ENCODE measurements around the gene INPP5A.

Gene INPP5A

GRCh38 chr10:132546567-132547420 is 9.2 kb downstream of the INPP5A start:
- TF ChIP-seq EP300 (IDR thresholded peaks at IDR 0.05; ENCODE audit: borderline replicate concordance) (peak; percentile 72), NFIC (IDR thresholded peaks at IDR 0.05) (peak; percentile 98), RAD21 (IDR thresholded peaks at IDR 0.05; ENCODE audit: low read depth) (peak; percentile 29; the same call in 1 of the 2 replicates), FOXM1 (IDR thresholded peaks at IDR 0.05; ENCODE audit: borderline replicate concordance, low read depth) (no peak; the same call in 1 of the 2 replicates), CEBPB (IDR thresholded peaks at IDR 0.05) (no peak), USF1 (IDR thresholded peaks at IDR 0.05) (0 out of 2 replicates have a peak, but pooled peaks have one; percentile 46), CREB1 (IDR thresholded peaks at IDR 0.05; ENCODE audit: low read depth) (no peak), EGR1 (IDR thresholded peaks at IDR 0.05) (no peak), MAX (IDR thresholded peaks at IDR 0.05) (peak; percentile 90), TEAD4 (IDR thresholded peaks at IDR 0.05) (peak; percentile 59), REST (IDR thresholded peaks at IDR 0.05; ENCODE audit: low read depth) (no peak), TAF1 (IDR thresholded peaks at IDR 0.05; ENCODE audit: low read depth) (no peak), TCF12 (IDR thresholded peaks at IDR 0.05; ENCODE audit: low read depth) (peak; percentile 82), ZBTB7A (IDR thresholded peaks at IDR 0.05; ENCODE audit: low read depth) (peak; percentile 65; the same call in 1 of the 2 replicates)

GRCh38 chr10:132547421-132547861 is 9.9 kb downstream of the INPP5A start:
- TF ChIP-seq ZBTB7A (IDR thresholded peaks at IDR 0.05; ENCODE audit: low read depth) (no peak), REST (IDR thresholded peaks at IDR 0.05; ENCODE audit: low read depth) (no peak), FOXM1 (IDR thresholded peaks at IDR 0.05; ENCODE audit: borderline replicate concordance, low read depth) (no peak), TAF1 (IDR thresholded peaks at IDR 0.05; ENCODE audit: low read depth) (no peak), EGR1 (IDR thresholded peaks at IDR 0.05) (no peak), MAX (IDR thresholded peaks at IDR 0.05) (no peak), USF1 (IDR thresholded peaks at IDR 0.05) (no peak)

GRCh38 chr10:132548106-132548823 is 10.7 kb downstream of the INPP5A start:
- TF ChIP-seq EGR1 (IDR thresholded peaks at IDR 0.05) (no peak), TCF12 (IDR thresholded peaks at IDR 0.05; ENCODE audit: low read depth) (no peak), ZBTB7A (IDR thresholded peaks at IDR 0.05; ENCODE audit: low read depth) (no peak), REST (IDR thresholded peaks at IDR 0.05; ENCODE audit: low read depth) (no peak), USF1 (IDR thresholded peaks at IDR 0.05) (no peak)

- no peak for TF ChIP-seq CEBPB (IDR thresholded peaks at IDR 0.05)
- no peak for TF ChIP-seq REST (IDR thresholded peaks at IDR 0.05; ENCODE audit: low read depth)
- no peak for TF ChIP-seq RAD21 (IDR thresholded peaks at IDR 0.05; ENCODE audit: low read depth)
- no peak for TF ChIP-seq YY1 (IDR thresholded peaks at IDR 0.05; ENCODE audit: low read depth)
- no peak for TF ChIP-seq USF1 (IDR thresholded peaks at IDR 0.05)
- no peak for TF ChIP-seq TCF12 (IDR thresholded peaks at IDR 0.05; ENCODE audit: low read depth)
- no peak for TF ChIP-seq FOXM1 (IDR thresholded peaks at IDR 0.05; ENCODE audit: borderline replicate concordance, low read depth)
- TF ChIP-seq TEAD4 (IDR thresholded peaks at IDR 0.05): no peak
- TF ChIP-seq EGR1 (IDR thresholded peaks at IDR 0.05): no peak
- no peak for TF ChIP-seq MAX (IDR thresholded peaks at IDR 0.05)
- TF ChIP-seq ZBTB7A (IDR thresholded peaks at IDR 0.05; ENCODE audit: low read depth): no peak
- no peak for TF ChIP-seq EP300 (IDR thresholded peaks at IDR 0.05; ENCODE audit: borderline replicate concordance)
- no peak for TF ChIP-seq CREB1 (IDR thresholded peaks at IDR 0.05; ENCODE audit: low read depth)
- no peak for TF ChIP-seq TAF1 (IDR thresholded peaks at IDR 0.05; ENCODE audit: low read depth)
- no peak for TF ChIP-seq NFIC (IDR thresholded peaks at IDR 0.05)
Observed at GRCh38 chr10:132548869-132549268, 11.3 kb downstream of the INPP5A start.
